Upper lobe of right lung (tissue), 1 donor: ENCODE results near the gene RANBP17. TPM values are rescaled to one million over a fixed set of nuclear protein-coding genes. Genes with fewer than 3 reads are reported as not detected.

ENCODE experiments used
- ATAC-seq: fragments of 200-7000 bp; cut with Tn5 transposase; one replicate; pipeline ENCODE4 v1.9.1; 2020; ENCODE audit warnings: mild to moderate bottlenecking, moderate library complexity
- DNase-seq: peaks from one replicate; pipeline ENCODE4 v3.0.0-alpha.2; 2020
- H3K27ac ChIP-seq: fragments of 200-600 bp; one replicate; pipeline ENCODE4 v1.8.0; 2022
- H3K27me3 ChIP-seq: fragments of 200-600 bp; one replicate; pipeline ENCODE4 v1.8.0; 2022; ENCODE audit warnings: mild to moderate bottlenecking
- H3K36me3 ChIP-seq: fragments of 200-600 bp; one replicate; pipeline ENCODE4 v1.8.0; 2022
- H3K4me1 ChIP-seq: fragments of 200-600 bp; one replicate; pipeline ENCODE4 v1.8.0; 2022
- H3K4me3 ChIP-seq: fragments of 200-600 bp; one replicate; pipeline ENCODE4 v1.8.0; 2022; ENCODE audit warnings: mild to moderate bottlenecking
- H3K9me3 ChIP-seq: fragments of 200-600 bp; one replicate; pipeline ENCODE4 v1.8.0; 2022
- CTCF ChIP-seq: fragments of 200-600 bp; IDR thresholded peaks from one replicate; pipeline ENCODE4 v1.8.0; 2022; ENCODE audit warnings: antibody characterized with exemption
- intact Hi-C: fragments of 100-400 bp; cut with DNase I; formaldehyde crosslinking; loops from one replicate; pipeline ENCODE4 v1.11.0; 2022
- total RNA-seq: library from RNA; stranded (reverse); fragmentation: NEBNext Ultra II Directional; extraction: Animal tissue kit (Norgen Biotek cat#: 25700); gene quantifications from one replicate; pipeline ENCODE4 v1.2.1, GENCODE V29; 2021
- donor health status: DM: no; HTN: yes; CAD: no; lungs with severe emphysema.

Gene RANBP17
- total RNA-seq, 1 donor from 2014 or later = 17.8 TPM

- DNase-seq (no peak), ATAC-seq (no peak)
- Histone ChIP-seq H3K36me3 (no peaks in the 10 kb centered on the region), H3K4me1 (no peaks in the 10 kb centered on the region), H3K4me3 (no peak overlapping the region), H3K9me3 (peaks cover 8% of the 10 kb centered on the region), H3K27ac (no peak overlapping the region), H3K27me3 (no peaks in the 10 kb centered on the region)
- TF ChIP-seq CTCF = no peak
- intact Hi-C loops = no loop called here
Measured at GRCh38 chr5:170857066-170857465, 4.8 kb upstream of the RANBP17 start.

- Histone ChIP-seq H3K36me3 (no peaks in the 10 kb centered on the region), H3K4me1 (no peaks in the 10 kb centered on the region), H3K27me3 (no peaks in the 10 kb centered on the region), H3K27ac (no peak overlapping the region), H3K4me3 (no peak overlapping the region), H3K9me3 (peaks cover 8% of the 10 kb centered on the region)
- DNase-seq = no peak
- intact Hi-C loops = no loop called here
- ATAC-seq = no peak
- TF ChIP-seq CTCF = no peak
Measured at GRCh38 chr5:170860415-170860814, 1.4 kb upstream of the RANBP17 start.

GRCh38 chr5:170860818-170861666 is 776 bp upstream of the RANBP17 start:
- H3K27ac ChIP-seq = no peak overlapping the region
- no peak for ATAC-seq
- intact Hi-C loops = no loop called here
- no peaks in the 10 kb centered on the region for H3K4me1 ChIP-seq
- no peak for TF ChIP-seq CTCF
- no peaks in the 10 kb centered on the region for H3K36me3 ChIP-seq
- no peak for DNase-seq
- peaks cover 8% of the 10 kb centered on the region for H3K9me3 ChIP-seq
- H3K4me3 ChIP-seq = peak overlapping the region; percentile 60
- no peaks in the 10 kb centered on the region for H3K27me3 ChIP-seq

GRCh38 chr5:170861667-170861916 is 226 bp upstream of the RANBP17 start:
- H3K4me1 ChIP-seq = no peaks in the 10 kb centered on the region
- H3K27ac ChIP-seq = no peak overlapping the region
- no peaks in the 10 kb centered on the region for H3K36me3 ChIP-seq
- intact Hi-C loops = no loop called here
- DNase-seq (no peak), ATAC-seq (no peak)
- H3K4me3 ChIP-seq = peak overlapping the region; percentile 60
- H3K9me3 ChIP-seq = peaks cover 8% of the 10 kb centered on the region
- H3K27me3 ChIP-seq = no peaks in the 10 kb centered on the region
- no peak for TF ChIP-seq CTCF

GRCh38 chr5:170863646-170864045 is 1.8 kb downstream of the RANBP17 start:
- Histone ChIP-seq H3K4me1 (no peaks in the 10 kb centered on the region), H3K9me3 (peaks cover 8% of the 10 kb centered on the region), H3K36me3 (no peaks in the 10 kb centered on the region), H3K27me3 (no peaks in the 10 kb centered on the region), H3K27ac (no peak overlapping the region), H3K4me3 (no peak overlapping the region)
- intact Hi-C loops = no loop called here
- DNase-seq (no peak), ATAC-seq (peak; percentile 31)
- TF ChIP-seq CTCF = no peak

GRCh38 chr5:170865622-170866021 is 3.8 kb downstream of the RANBP17 start:
- H3K9me3 ChIP-seq = peaks cover 5% of the 10 kb centered on the region
- TF ChIP-seq CTCF = no peak
- ATAC-seq (no peak), DNase-seq (no peak)
- no peak overlapping the region for H3K27ac ChIP-seq
- no peaks in the 10 kb centered on the region for H3K36me3 ChIP-seq
- H3K4me3 ChIP-seq = no peak overlapping the region
- intact Hi-C loops = no loop called here
- no peaks in the 10 kb centered on the region for H3K27me3 ChIP-seq
- H3K4me1 ChIP-seq = no peaks in the 10 kb centered on the region
